ENCODE measurements around the gene LNX1. TPM values are rescaled to one million over a fixed set of nuclear protein-coding genes. Genes with fewer than 3 reads are reported as not detected.

LNX1 gene
- total RNA-seq, 2 experiments from 2014 or later: not detected

DNA sequence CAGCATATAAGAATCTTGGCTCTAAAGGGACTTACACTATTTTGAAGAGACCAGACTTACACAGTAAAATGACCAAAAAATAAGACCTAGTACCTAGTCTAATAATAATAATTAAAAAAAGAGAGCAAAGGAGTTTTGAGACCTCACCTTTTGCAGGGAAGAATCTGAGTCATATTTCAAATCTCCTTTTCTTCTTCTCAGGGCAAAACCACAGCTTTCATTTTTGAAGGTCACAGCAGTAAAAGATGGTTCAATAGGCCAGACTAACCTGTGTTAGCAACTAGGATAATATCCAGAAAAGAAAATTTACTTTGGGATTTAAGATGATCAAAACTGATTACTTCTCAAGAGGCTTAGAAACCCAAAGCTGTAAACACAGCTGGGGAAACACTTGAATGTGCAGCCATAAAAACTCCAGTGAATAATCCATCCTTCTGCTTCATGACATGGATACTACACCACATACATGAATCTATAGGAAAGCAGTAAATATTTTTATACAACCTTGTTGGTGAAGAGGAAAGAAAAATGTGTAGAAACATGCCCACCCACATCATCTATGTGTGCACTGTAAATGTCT, 25.9 kb upstream of the LNX1 start:
- H3K4me1 Mint-ChIP-seq: no peaks in the 10 kb centered on the region
- H3K27ac Mint-ChIP-seq: no peak overlapping the region
- H3K9me3 Mint-ChIP-seq (ENCODE audit: low read depth): no peaks in the 10 kb centered on the region
- H3K27me3 Mint-ChIP-seq: no peaks in the 10 kb centered on the region
- DNase-seq (no peak), ATAC-seq (no peak)
- no peak overlapping the region for H3K4me3 Mint-ChIP-seq
- CTCF ChIA-PET: no interaction called here
- H3K36me3 Mint-ChIP-seq: no peaks in the 10 kb centered on the region

DNA sequence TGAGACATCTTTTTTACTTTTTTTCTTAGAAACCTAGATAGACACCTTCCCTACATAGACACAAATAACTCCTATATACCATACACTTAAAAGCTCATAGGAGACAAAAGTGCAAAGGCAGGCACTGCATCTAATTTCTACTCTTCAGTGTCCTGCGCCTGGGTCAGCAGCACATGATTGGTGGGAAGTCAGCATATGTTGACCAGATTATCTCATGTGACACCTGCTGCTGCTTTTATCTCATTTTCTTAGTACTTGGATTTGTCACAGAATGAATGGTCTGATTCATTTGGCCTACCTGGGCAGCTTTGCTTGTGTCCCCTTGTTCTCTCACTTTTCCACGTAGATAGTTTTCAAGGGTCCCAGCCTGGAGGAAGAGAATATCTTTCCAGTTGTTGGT, 24.9 kb upstream of the LNX1 start:
- CTCF ChIA-PET: no interaction called here
- ATAC-seq: no peak
- Mint-ChIP-seq H3K4me3 (no peak overlapping the region), H3K27ac (no peak overlapping the region), H3K27me3 (no peaks in the 10 kb centered on the region), H3K36me3 (no peaks in the 10 kb centered on the region), H3K4me1 (no peaks in the 10 kb centered on the region), H3K9me3 (ENCODE audit: low read depth) (no peaks in the 10 kb centered on the region)
- no peak for DNase-seq

DNA sequence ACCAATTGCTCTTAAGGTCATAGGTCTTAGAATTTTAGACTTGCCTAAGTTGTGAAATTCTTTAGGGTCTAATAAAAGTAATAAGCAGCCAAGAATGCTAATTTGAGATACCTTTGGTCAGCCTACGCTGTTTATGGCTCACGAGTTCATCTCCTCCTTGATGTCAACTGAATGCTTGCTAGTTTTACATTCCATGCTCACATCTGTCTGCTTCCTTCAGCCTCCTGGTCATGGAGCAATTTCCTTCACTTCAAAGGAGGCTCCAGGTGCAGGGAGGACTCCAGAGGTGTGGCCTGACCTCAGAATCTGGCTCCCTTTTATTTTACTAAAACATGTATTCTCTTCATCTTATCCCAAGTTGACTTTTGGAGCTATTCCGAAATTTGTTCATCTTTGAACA, 23.3 kb upstream of the LNX1 start:
- CTCF ChIA-PET: no interaction called here
- Mint-ChIP-seq H3K4me3 (no peak overlapping the region), H3K9me3 (ENCODE audit: low read depth) (no peaks in the 10 kb centered on the region), H3K27ac (no peak overlapping the region), H3K27me3 (no peaks in the 10 kb centered on the region), H3K4me1 (no peaks in the 10 kb centered on the region), H3K36me3 (no peaks in the 10 kb centered on the region)
- no peak for DNase-seq
- no peak for ATAC-seq

DNA sequence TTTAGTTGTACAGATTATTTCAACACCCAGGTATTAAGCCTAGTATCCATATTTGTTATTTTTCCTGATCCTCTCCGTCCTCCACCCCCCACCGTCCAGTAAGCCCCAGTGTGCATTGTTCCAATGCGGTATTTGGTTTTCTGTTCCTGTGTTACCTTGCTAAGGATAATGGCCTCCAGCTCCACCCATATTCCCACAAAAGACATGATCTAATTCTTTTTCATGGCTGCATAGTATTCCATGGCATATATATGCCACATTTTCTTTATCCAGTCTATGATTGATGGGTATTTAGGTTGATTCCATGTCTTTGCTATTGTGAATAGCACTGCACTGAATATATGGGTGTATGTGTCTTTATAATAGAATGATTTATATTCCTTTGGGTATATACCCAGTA, 22.1 kb upstream of the LNX1 start:
- Mint-ChIP-seq H3K9me3 (ENCODE audit: low read depth) (no peaks in the 10 kb centered on the region), H3K36me3 (no peaks in the 10 kb centered on the region), H3K4me1 (no peaks in the 10 kb centered on the region), H3K4me3 (no peak overlapping the region), H3K27me3 (no peaks in the 10 kb centered on the region), H3K27ac (no peak overlapping the region)
- ATAC-seq (no peak), DNase-seq (no peak)
- CTCF ChIA-PET: no interaction called here

DNA sequence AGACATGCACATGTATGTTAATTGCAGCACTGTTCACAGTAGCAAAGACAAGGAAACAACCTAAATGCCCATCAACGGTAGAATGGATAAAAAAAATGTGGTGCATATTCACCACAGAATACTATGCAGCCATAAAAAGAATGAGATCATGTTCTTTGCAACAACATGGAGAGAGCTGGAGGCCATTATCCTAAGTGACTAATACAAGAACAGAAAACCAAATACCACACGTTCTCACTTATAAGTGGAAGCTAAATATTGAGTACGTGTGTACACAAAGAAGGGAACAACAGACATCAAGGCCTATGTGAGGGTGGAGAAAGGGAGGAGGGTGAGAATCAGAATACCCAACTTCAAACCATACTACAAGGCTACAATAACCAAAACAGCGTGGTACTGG, 17.4 kb upstream of the LNX1 start:
- H3K4me3 Mint-ChIP-seq: no peak overlapping the region
- no peaks in the 10 kb centered on the region for H3K9me3 Mint-ChIP-seq (ENCODE audit: low read depth)
- no peaks in the 10 kb centered on the region for H3K27me3 Mint-ChIP-seq
- H3K4me1 Mint-ChIP-seq: no peaks in the 10 kb centered on the region
- no peak for ATAC-seq
- no peak for DNase-seq
- CTCF ChIA-PET: no interaction called here
- no peak overlapping the region for H3K27ac Mint-ChIP-seq
- H3K36me3 Mint-ChIP-seq: no peaks in the 10 kb centered on the region

DNA sequence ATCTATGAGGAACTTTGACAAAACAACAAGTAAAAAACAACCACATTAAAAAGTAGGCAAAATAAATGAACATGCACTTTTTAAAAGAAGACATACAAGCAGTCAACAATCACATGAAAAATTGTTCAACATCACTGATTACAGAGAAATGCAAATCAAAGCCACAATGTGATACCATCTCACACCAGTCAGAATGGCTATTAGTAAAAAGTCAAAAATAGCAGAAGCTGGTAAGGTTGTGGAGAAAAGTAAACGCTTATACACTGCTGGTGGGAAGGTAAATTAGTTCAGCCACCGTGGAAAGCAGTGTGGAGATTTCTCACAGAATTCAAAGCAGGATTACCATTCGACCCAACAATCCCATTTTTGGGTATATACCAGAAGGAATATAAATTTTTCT, 17.0 kb upstream of the LNX1 start:
- Mint-ChIP-seq H3K27me3 (no peaks in the 10 kb centered on the region), H3K4me1 (no peaks in the 10 kb centered on the region), H3K27ac (no peak overlapping the region), H3K36me3 (no peaks in the 10 kb centered on the region), H3K4me3 (no peak overlapping the region), H3K9me3 (ENCODE audit: low read depth) (no peaks in the 10 kb centered on the region)
- ATAC-seq (no peak), DNase-seq (no peak)
- CTCF ChIA-PET: no interaction called here

DNA sequence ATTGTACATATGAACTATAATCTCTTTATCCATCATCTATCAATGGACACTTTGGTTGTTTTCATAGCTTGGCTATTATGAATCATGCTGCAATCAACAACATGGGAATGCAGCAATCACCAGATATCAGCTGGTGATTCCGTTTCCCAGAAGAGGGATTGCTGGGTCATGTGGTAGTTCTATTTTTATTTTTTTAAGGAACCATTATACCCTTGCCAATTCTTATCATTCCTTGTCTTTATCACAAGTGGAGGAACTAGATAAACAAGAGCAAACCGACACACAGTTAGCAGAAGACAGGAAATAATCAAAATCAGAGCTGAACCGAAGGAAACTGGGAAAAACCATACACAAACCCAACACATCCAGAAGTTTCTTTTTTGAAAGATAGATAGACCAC, 14.5 kb upstream of the LNX1 start:
- Mint-ChIP-seq H3K27me3 (no peaks in the 10 kb centered on the region), H3K4me3 (no peak overlapping the region), H3K4me1 (no peaks in the 10 kb centered on the region), H3K27ac (no peak overlapping the region), H3K9me3 (ENCODE audit: low read depth) (no peaks in the 10 kb centered on the region), H3K36me3 (no peaks in the 10 kb centered on the region)
- DNase-seq (no peak), ATAC-seq (no peak)
- CTCF ChIA-PET: interaction anchor here (1.0 kb wide), 1 partner anchor 21 kb away, joined by 3 read pairs; no protein-coding TSS in a partner anchor

DNA sequence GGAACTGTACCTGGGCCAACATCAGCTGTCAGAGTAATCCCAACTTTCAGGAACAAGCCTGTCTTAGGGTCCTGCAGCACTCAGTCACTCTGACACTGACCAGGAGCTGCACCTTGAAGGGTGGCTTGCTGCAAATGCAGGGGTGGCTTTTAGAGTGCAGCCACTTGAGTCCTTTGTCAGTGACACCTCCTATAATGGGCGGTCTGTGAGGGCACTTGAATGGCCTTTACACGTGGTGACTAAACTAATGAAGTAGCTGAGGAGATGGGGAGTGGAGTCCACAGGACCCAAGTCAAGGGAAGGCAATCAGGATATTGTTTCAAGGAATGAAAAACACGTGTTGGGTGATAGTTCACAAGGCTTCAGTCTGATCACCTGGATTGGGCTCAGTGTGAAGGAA, 11.1 kb upstream of the LNX1 start:
- CTCF ChIA-PET: no interaction called here
- H3K27ac Mint-ChIP-seq: no peak overlapping the region
- H3K4me3 Mint-ChIP-seq: no peak overlapping the region
- no peaks in the 10 kb centered on the region for H3K4me1 Mint-ChIP-seq
- DNase-seq (no peak), ATAC-seq (no peak)
- H3K9me3 Mint-ChIP-seq (ENCODE audit: low read depth): no peaks in the 10 kb centered on the region
- no peaks in the 10 kb centered on the region for H3K27me3 Mint-ChIP-seq
- no peaks in the 10 kb centered on the region for H3K36me3 Mint-ChIP-seq

DNA sequence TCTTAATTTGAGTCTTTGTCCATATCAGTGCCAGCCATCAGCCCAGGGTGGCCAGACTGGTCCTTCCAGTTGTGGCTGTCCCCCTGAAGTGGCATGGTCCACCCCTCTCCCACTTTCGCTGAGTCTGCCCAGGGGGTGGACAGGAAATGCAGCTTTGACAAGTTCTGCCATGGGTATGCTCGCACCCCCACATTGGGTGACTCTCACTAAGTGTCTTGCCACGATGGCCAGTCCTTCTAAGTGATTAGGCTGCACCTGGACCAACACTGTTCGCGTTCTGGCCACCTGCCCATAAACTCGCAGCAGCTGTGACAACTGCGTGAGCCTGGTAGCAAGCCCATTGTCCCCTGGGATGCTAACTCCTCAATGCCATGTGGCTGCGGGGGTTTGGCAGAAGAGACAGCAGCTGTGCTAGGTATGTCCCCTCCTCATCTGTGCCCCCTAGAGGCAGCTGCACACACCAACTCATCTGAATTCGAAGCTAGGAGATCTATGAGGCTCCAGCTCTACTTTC, 10.0 kb upstream of the LNX1 start:
- Mint-ChIP-seq H3K27ac (no peak overlapping the region), H3K4me1 (no peaks in the 10 kb centered on the region), H3K9me3 (ENCODE audit: low read depth) (no peaks in the 10 kb centered on the region), H3K36me3 (no peaks in the 10 kb centered on the region), H3K4me3 (no peak overlapping the region), H3K27me3 (no peaks in the 10 kb centered on the region)
- CTCF ChIA-PET: no interaction called here
- DNase-seq (no peak), ATAC-seq (no peak)

DNA sequence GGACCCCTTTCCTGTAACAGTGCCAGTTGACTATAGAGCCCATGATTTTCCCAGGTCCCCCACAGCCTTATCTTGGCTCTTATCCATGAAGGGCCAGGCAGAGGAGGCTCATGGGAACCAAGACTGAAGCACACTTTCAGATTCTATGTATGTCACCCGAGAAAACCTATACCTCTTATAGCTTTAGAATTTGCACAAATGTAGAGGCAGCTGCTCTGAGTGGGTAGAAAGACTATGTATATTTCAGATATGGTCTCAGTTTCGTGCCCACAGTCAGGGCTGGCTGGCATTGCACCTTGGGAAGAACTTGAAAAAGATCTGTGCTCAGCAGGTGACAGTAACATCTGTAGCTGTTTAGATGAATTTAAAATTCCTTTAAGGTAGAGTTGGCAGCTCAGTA, 8.3 kb upstream of the LNX1 start:
- no peaks in the 10 kb centered on the region for H3K4me1 Mint-ChIP-seq
- DNase-seq (no peak), ATAC-seq (no peak)
- CTCF ChIA-PET: interaction anchor here (1.1 kb wide), 1 partner anchor 634 kb away, joined by 3 read pairs; no protein-coding TSS in a partner anchor
- H3K27me3 Mint-ChIP-seq: peaks cover 2% of the 10 kb centered on the region
- H3K9me3 Mint-ChIP-seq (ENCODE audit: low read depth): no peaks in the 10 kb centered on the region
- H3K27ac Mint-ChIP-seq: no peak overlapping the region
- H3K4me3 Mint-ChIP-seq: no peak overlapping the region
- no peaks in the 10 kb centered on the region for H3K36me3 Mint-ChIP-seq

DNA sequence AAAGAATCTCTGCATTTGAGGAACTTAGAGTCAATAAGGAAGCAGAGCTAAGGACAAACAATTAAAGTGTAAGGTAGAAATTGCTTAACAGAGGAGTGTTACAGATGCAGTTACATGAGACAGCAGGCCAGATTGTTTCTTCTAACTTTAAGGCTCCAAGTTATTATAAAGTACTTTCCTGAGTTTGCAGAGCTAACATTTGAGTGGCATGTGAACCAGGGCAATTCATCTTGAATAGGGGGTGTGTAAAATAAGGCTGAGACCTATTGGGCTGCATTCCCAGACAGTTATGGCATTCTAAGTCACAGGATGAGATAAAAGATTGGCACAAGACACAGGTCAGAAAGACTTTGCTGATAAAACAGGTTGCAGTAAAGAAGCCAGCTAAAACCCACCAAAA, 7.6 kb upstream of the LNX1 start:
- Mint-ChIP-seq H3K27me3 (peaks cover 2% of the 10 kb centered on the region), H3K4me3 (no peak overlapping the region), H3K36me3 (no peaks in the 10 kb centered on the region), H3K27ac (no peak overlapping the region), H3K9me3 (ENCODE audit: low read depth) (no peaks in the 10 kb centered on the region), H3K4me1 (no peaks in the 10 kb centered on the region)
- ATAC-seq (no peak), DNase-seq (no peak)
- CTCF ChIA-PET: no interaction called here

DNA sequence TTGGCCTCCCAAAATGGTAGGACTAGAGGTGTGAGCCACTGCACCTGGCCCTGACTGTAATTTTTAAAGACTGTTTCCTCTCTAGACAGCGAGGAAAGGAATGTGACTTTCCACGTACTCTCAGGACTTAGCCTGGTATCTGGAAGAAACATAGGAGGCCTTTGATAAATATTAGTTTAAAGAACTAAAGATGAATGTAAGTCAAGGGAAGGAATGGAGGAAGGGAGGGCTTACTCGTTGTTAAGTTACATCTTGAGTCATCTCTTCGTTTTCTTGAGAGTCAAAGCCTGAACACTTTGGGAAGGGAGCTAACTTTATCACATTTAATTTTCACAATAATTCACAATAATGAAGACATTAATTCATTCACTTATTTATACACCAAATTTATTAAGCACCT, 7.2 kb upstream of the LNX1 start:
- ATAC-seq (no peak), DNase-seq (no peak)
- H3K4me3 Mint-ChIP-seq: no peak overlapping the region
- no peaks in the 10 kb centered on the region for H3K36me3 Mint-ChIP-seq
- no peaks in the 10 kb centered on the region for H3K4me1 Mint-ChIP-seq
- no peaks in the 10 kb centered on the region for H3K9me3 Mint-ChIP-seq (ENCODE audit: low read depth)
- CTCF ChIA-PET: no interaction called here
- H3K27me3 Mint-ChIP-seq: peaks cover 2% of the 10 kb centered on the region
- no peak overlapping the region for H3K27ac Mint-ChIP-seq

DNA sequence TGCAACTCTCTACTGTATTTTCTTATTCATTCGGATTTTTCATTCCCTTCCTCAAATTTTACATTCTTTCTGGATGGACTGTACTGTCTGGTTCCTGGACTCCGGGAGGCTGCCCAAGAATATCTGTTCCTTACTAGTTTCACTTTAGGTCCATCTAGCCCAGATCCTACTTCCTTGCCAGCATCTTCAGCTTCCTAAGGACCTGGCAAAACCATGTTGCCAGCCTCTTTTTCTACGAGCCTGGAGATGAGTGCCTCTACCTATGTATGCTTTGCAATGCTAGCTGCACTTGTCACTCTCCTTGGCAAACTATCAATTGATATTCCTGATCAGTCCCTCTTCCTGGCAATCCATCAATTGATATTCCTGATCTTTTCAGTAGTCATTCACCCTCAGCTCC, 5.6 kb upstream of the LNX1 start:
- Mint-ChIP-seq H3K4me3 (no peak overlapping the region), H3K9me3 (ENCODE audit: low read depth) (no peaks in the 10 kb centered on the region), H3K27ac (no peak overlapping the region), H3K27me3 (peaks cover 14% of the 10 kb centered on the region), H3K36me3 (no peaks in the 10 kb centered on the region), H3K4me1 (no peaks in the 10 kb centered on the region)
- ATAC-seq (no peak), DNase-seq (no peak)
- CTCF ChIA-PET: no interaction called here

DNA sequence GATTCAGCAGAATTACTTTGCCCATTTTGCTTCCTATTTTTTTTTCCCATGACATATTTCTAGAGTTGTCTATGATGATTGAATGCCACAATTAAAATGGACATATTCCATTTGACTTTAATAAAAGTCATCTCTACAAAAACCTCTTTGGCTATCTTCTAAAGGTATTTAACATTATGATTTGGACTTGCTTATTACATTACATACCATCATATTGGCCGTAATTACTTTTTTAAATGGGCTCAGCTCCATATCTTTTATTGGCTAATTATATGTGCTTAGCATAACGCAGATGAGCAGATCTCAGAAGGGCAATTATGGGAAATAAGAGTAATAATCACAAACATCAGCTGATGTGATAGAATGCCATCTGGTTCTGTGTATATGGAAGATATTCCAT, 4.5 kb upstream of the LNX1 start:
- H3K36me3 Mint-ChIP-seq: no peaks in the 10 kb centered on the region
- CTCF ChIA-PET: no interaction called here
- H3K4me1 Mint-ChIP-seq: peaks cover 3% of the 10 kb centered on the region
- ATAC-seq (no peak), DNase-seq (no peak)
- H3K9me3 Mint-ChIP-seq (ENCODE audit: low read depth): no peaks in the 10 kb centered on the region
- H3K4me3 Mint-ChIP-seq: no peak overlapping the region
- no peak overlapping the region for H3K27ac Mint-ChIP-seq
- H3K27me3 Mint-ChIP-seq: peaks cover 24% of the 10 kb centered on the region

DNA sequence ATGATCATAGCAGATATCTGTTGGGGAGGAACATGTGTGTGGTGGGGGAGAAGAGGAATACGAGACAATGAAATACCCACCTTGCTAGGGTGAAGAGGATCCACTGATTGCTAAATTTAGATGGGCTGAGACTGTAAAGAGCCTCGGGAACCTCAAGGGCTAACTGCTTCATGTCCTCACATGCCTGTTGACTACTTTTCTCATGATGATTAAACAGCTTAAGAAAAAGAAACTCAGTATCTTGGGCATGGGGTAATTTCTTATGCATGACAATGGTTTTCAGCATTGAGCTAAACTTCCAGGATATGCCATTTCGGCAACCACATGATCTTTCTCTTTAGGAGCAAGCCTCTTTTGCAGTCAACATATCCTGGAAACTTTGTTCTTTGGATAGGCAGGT, 3.9 kb upstream of the LNX1 start:
- Mint-ChIP-seq H3K36me3 (no peaks in the 10 kb centered on the region), H3K27me3 (peaks cover 31% of the 10 kb centered on the region), H3K4me3 (no peak overlapping the region), H3K27ac (no peak overlapping the region), H3K4me1 (peaks cover 3% of the 10 kb centered on the region), H3K9me3 (ENCODE audit: low read depth) (no peaks in the 10 kb centered on the region)
- ATAC-seq (no peak), DNase-seq (no peak)
- CTCF ChIA-PET: no interaction called here
